Measurements from ENCODE around the gene CAPZA2.

Gene CAPZA2

GRCh38 chr7:116820149-116820548 lies 42.2 kb upstream of the CAPZA2 start (continued):
- TF ChIP-seq ZNF596 (tag by site-specific recombination; IDR thresholded peaks at IDR 0.05), result no peak
- TF ChIP-seq GLIS1 (tag by site-specific recombination; IDR thresholded peaks at IDR 0.05), result no peak
- TF ChIP-seq ZNF518A (tag by site-specific recombination; conservative IDR thresholded peaks at IDR 0.05; ENCODE audit: low read depth), result peak; percentile 74
- TF ChIP-seq ZNF747 (tag by site-specific recombination; IDR thresholded peaks at IDR 0.05), result no peak
- TF ChIP-seq KLF10 (tag by site-specific recombination; IDR thresholded peaks at IDR 0.05), result no peak
- TF ChIP-seq ZNF792 (tag by site-specific recombination; IDR thresholded peaks at IDR 0.05), result no peak
- no peak for TF ChIP-seq ZNF248 (tag by site-specific recombination; IDR thresholded peaks at IDR 0.05)
- TF ChIP-seq BCL11B (tag by site-specific recombination; IDR thresholded peaks at IDR 0.05; ENCODE audit: low read depth), result no peak
- TF ChIP-seq ZNF530 (tag by site-specific recombination; IDR thresholded peaks at IDR 0.05; ENCODE audit: low read depth), result no peak
- TF ChIP-seq ZNF623 (tag by site-specific recombination; IDR thresholded peaks at IDR 0.05), result peak; percentile 53
- TF ChIP-seq ZNF175 (tag by site-specific recombination; IDR thresholded peaks at IDR 0.05), result no peak
- TF ChIP-seq ZNF311 (tag by site-specific recombination; IDR thresholded peaks at IDR 0.05; ENCODE audit: borderline replicate concordance), result no peak
- no peak for TF ChIP-seq ZNF18 (tag by site-specific recombination; IDR thresholded peaks at IDR 0.05)
- peak; percentile 55; the same call in 1 of the 2 replicates for TF ChIP-seq ZNF140 (tag by site-specific recombination; IDR thresholded peaks at IDR 0.05)
- TF ChIP-seq ZNF660 (tag by site-specific recombination; IDR thresholded peaks at IDR 0.05), result no peak
- TF ChIP-seq ZBTB11 (tag by site-specific recombination; conservative IDR thresholded peaks at IDR 0.05; ENCODE audit: low read depth), result peak; percentile 48; the same call in 1 of the 2 replicates
- TF ChIP-seq ZNF560 (tag by site-specific recombination; IDR thresholded peaks at IDR 0.05; ENCODE audit: borderline replicate concordance), result 0 out of 2 replicates have a peak, but pooled peaks have one; percentile 43
- no peak for TF ChIP-seq ZNF585B (tag by site-specific recombination; IDR thresholded peaks at IDR 0.05)
- no peak for TF ChIP-seq ZNF707 (tag by site-specific recombination; IDR thresholded peaks at IDR 0.05)
- TF ChIP-seq ZNF610 (tag by site-specific recombination; IDR thresholded peaks at IDR 0.05; ENCODE audit: borderline replicate concordance), result no peak
- no peak for TF ChIP-seq ZNF548 (tag by site-specific recombination; IDR thresholded peaks at IDR 0.05)
- no peak for TF ChIP-seq ZNF544 (tag by site-specific recombination; IDR thresholded peaks at IDR 0.05)
- no peak for TF ChIP-seq ZNF133 (tag by site-specific recombination; IDR thresholded peaks at IDR 0.05)
- no peak for TF ChIP-seq ELK4 (IDR thresholded peaks at IDR 0.05; ENCODE audit: borderline replicate concordance, low read depth, low read length)
- no peak for TF ChIP-seq PATZ1 (tag by site-specific recombination; IDR thresholded peaks at IDR 0.05)
- no peak for TF ChIP-seq ZNF513 (tag by site-specific recombination; IDR thresholded peaks at IDR 0.05)
- TF ChIP-seq ZNF571 (tag by site-specific recombination; IDR thresholded peaks at IDR 0.05), result no peak

Data from HEK293 (cell line).